ENCODE data around the gene WDR7.

- TF ChIP-seq CTCF (IDR thresholded peaks at IDR 0.05) (no peak), POLR2AphosphoS5 (IDR thresholded peaks at IDR 0.05) (no peak)
These were observed 399.3 kb downstream of the WDR7 start for GRCh38 chr18:57050310-57050949.

All from prostate gland (tissue), 2 donors.